ENCODE results near the gene CDH10. TPM values are rescaled to one million over a fixed set of nuclear protein-coding genes. Genes with fewer than 3 reads are reported as not detected.

Gene CDH10
- total RNA-seq, 2 donors from 2014 or later = 0.24 to 1.2 TPM

DNA sequence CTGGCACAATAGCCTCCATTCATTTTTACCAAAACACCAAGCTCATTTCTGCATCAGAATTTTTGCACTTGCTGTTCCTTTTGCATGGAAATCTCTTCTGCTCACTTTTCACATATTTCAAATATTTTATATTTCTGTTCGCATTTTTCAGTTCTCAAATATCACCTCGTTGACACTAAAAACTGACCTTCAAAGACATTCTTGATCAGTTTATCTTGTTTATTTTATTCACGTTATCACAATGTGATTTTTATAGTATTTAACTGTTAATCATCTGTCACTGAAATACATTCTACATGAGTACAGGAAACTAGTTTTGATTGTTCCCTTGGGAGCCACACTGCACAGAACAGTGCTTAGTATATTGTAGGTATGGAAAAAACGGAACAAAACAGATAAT lies 29.6 kb downstream of the CDH10 start:
- intact Hi-C loops (cut with DNase I) = no loop called here
- no peak for ATAC-seq
- no peak for DNase-seq

GRCh38 chr5:24609706-24610105 lies 35.1 kb downstream of the CDH10 start:
- no peak for DNase-seq
- intact Hi-C loops (cut with DNase I) = no loop called here
- no peak for ATAC-seq

GRCh38 chr5:24606971-24607370 lies 37.8 kb downstream of the CDH10 start:
- intact Hi-C loops (cut with DNase I) = no loop called here
- no peak for ATAC-seq

GRCh38 chr5:24602188-24602587 lies 42.6 kb downstream of the CDH10 start:
- no peak for DNase-seq
- ATAC-seq = no peak
- intact Hi-C loops (cut with DNase I) = no loop called here

More at GRCh38 chr5:24606971-24607370, 37.8 kb downstream of the CDH10 start:
- DNase-seq = no peak

DNA sequence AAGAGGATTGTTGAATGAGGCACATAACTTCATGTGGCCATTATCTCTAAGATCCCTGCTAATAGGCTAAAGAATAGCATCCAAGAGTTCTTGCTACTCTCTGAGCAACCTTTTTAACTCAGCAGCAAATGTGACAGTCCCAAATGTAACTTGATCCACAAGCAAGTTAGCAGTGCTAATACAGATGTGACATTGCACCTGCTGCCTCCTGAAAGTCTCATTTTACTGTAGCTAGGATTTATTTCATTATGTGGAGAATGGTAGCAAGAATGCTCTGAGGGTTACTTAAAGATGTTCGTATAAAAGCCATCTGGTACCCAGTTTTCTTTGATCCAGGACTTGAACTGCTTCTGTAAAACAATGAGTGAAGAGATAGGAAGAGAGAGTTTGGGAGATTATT lies 45.8 kb downstream of the CDH10 start:
- DNase-seq = no peak
- ATAC-seq = no peak
- intact Hi-C loops (cut with DNase I) = no loop called here

GRCh38 chr5:24595329-24595728 lies 49.4 kb downstream of the CDH10 start:
- DNase-seq (no peak), ATAC-seq (no peak)
- intact Hi-C loops (cut with DNase I) = no loop called here

- no peak for ATAC-seq
These were observed 53.4 kb downstream of the CDH10 start for GRCh38 chr5:24591426-24591825.

GRCh38 chr5:24589566-24589965 lies 55.2 kb downstream of the CDH10 start:
- DNase-seq (no peak), ATAC-seq (no peak)
- intact Hi-C loops (cut with DNase I) = no loop called here

More at GRCh38 chr5:24591426-24591825, 53.4 kb downstream of the CDH10 start:
- intact Hi-C loops (cut with DNase I) = no loop called here
- DNase-seq = no peak

DNA sequence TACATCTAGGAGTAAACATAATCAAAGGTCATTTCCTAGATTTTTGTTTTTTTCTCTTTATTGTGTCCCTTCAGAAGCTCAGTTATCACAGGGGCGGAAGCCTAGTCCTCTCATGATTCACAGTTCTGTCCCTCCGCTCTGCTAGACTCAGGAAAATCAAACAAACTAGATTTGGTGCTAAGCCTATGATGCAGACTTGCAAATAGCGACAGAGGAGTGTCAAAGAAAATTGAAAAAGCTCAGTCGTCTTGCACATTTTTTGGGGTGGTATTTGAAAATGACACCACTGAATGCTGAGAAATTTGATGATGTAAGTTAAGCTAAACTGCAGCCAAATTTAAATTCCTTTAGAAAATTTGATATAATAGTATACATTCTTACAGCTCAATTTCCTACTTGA lies 59.0 kb downstream of the CDH10 start:
- DNase-seq (no peak), ATAC-seq (no peak)

DNA sequence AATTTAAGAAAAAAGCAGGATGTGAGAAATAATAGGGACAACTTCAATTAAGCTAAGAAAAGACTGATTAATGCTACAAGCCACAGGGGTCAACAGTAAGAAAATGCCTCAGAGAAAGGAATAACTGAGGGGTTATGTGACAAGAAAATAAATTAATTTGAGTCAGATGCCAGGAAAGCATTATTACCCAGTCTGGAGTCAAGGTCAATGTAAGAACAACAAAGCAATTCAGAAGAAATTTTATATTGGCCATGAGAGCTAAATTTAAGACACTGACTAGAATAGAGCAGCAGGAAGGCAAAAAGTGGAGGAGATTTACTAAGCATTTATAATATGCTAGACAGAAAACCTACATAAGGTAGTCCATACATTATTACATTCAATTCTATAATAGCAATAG lies 73.5 kb downstream of the CDH10 start:
- intact Hi-C loops (cut with DNase I) = no loop called here
- DNase-seq = no peak
- no peak for ATAC-seq

More for the DNA sequence above, 59.0 kb downstream of the CDH10 start:
- intact Hi-C loops (cut with DNase I) = no loop called here

- intact Hi-C loops (cut with DNase I) = no loop called here
- no peak for ATAC-seq
- DNase-seq = no peak
These were observed 77.8 kb downstream of the CDH10 start for GRCh38 chr5:24566933-24567332.

GRCh38 chr5:24555229-24555628 lies 89.5 kb downstream of the CDH10 start:
- ATAC-seq (no peak), DNase-seq (no peak)
- intact Hi-C loops (cut with DNase I) = no loop called here

DNA sequence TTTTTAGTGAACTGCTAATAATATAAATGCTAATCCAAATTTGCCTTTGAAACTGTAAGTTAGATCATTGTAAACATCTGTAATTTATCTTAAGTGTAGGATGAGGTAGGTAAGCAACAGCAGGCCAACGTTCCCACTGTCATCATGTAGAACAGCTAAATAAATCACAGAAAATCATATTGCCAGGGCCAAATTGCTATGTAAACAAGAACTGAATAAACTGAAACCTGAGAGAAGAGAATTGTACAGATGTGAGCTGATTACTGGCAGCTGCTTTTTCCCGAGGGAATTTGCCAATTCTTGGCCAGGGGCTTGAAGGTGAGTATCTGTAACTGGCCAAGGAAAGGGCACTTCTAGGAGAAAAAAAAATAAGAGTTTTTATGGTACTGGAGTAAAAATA lies 97.6 kb downstream of the CDH10 start:
- intact Hi-C loops (cut with DNase I) = no loop called here
- ATAC-seq (no peak), DNase-seq (no peak)

DNA sequence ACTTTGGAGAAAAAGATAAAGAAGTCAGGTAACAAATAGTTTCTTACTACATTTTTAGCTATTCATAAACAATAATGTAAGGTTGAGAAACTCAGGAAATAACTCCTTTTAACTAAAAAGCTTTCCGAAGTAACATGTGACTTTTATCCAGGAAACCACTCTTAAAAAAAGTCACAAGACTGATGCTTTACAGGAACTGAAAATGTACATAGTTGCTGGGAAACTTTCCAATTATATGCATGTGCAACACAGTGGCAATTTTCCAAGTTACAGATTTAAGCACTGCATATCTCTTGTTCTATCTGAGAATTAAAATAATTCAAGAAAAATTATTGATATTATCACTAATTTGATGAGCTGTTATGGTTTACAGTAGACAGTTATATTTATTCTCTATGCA lies 105.2 kb downstream of the CDH10 start:
- intact Hi-C loops (cut with DNase I) = no loop called here
- DNase-seq = no peak
- no peak for ATAC-seq

GRCh38 chr5:24538346-24538745 lies 106.4 kb downstream of the CDH10 start:
- no peak for ATAC-seq
- DNase-seq = no peak
- intact Hi-C loops (cut with DNase I) = no loop called here

GRCh38 chr5:24535646-24536045 lies 109.1 kb downstream of the CDH10 start:
- ATAC-seq (no peak), DNase-seq (no peak)
- intact Hi-C loops (cut with DNase I) = no loop called here

DNA sequence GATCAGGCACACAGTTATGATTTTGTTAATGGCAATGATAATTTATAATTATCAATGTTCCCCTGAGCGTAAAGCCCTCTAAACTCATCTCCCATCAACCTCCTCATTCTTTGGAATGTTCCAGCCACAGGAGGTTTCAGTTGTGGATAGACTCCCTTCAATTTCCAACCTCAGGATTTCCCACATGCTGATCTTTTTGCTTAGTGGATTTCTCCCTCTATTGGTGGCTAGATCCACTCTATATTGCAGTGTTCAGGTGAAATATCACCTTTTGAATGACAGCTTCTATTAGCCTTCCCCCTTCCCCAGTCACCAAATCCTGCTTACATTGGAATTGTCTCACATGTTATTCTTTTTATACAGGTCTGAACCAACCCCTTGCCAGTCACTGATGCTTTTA lies 113.9 kb downstream of the CDH10 start:
- intact Hi-C loops (cut with DNase I) = no loop called here
- ATAC-seq (no peak), DNase-seq (no peak)

GRCh38 chr5:24525414-24525813 lies 119.4 kb downstream of the CDH10 start:
- ATAC-seq = no peak
- no peak for DNase-seq
- intact Hi-C loops (cut with DNase I) = no loop called here

DNA sequence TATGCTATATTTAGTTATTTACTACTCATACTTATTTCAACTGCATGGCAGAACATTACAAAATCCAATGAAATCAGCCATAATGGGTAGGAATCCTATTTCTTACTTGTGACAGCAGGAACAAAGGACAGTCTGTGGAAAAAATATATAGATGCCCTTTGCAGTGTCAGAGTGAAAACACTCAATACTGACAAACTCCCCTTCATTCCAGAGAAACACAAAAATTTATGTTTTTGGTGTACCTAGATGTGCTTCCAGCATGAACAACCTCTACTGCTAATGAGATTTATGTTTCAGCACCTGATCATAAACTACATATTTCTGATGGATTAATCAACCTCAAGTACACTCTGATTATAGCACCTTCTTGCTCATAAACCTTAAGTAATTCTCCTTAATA lies 132.4 kb downstream of the CDH10 start:
- no peak for ATAC-seq
- DNase-seq = no peak
- intact Hi-C loops (cut with DNase I) = no loop called here

GRCh38 chr5:24510523-24510988 lies 134.2 kb downstream of the CDH10 start:
- intact Hi-C loops (cut with DNase I) = no loop called here
- ATAC-seq (no peak), DNase-seq (no peak)

DNA sequence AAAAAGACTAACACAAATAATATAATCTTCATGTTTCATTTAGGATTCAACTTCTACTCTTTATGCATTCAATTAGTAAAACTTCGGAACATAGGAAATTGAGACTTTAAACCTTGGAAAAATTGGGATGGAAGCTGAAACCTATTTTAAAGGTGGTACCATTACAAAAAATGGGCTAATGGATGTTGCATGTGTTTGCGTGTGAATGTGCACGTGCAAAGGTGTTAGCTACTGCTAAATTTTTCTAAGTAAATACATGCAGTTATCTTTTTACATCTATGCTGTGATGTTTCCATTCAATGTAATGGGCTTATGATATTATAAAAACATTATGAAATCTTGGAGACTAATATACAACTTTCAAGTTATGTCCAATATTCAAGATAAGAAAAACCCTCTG lies 134.8 kb downstream of the CDH10 start:
- DNase-seq (no peak), ATAC-seq (no peak)
- intact Hi-C loops (cut with DNase I) = no loop called here

- no peak for ATAC-seq
- intact Hi-C loops (cut with DNase I) = no loop called here
- no peak for DNase-seq
These were observed 139.5 kb downstream of the CDH10 start for GRCh38 chr5:24505258-24505657.

All from left cardiac atrium (tissue), 4 donors.